H1 (cell line): ENCODE data around the gene DISC1. TPM values are rescaled to one million over a fixed set of nuclear protein-coding genes. Genes with fewer than 3 reads are reported as not detected.

Experiments used
- CTCF ChIA-PET: fragments of 300-600 bp; sonication (Branson Sonifier 250); formaldehyde crosslinking; loops from one replicate; lab custom pipeline; 2021; ENCODE audit not compliant: partially characterized antibody; lab: Charles Lee
- POLR2A ChIA-PET: fragments of 300-600 bp; sonication (Branson Sonifier 250); formaldehyde crosslinking; loops from one replicate; lab custom pipeline; 2021; ENCODE audit warnings: inconsistent platforms; ENCODE audit not compliant: partially characterized antibody; lab: Charles Lee
- DNase-seq, 2 experiments: peaks; one replicate each; pipeline versions ENCODE4 v3.0.0 to v3.0.0-alpha.2; 2010 to 2022; ENCODE audit warnings: low spot score in 2 of 2, low read depth in 1 of 2, mixed read lengths in 1 of 2
- FAIRE-seq: peaks from 2 replicates; lab custom pipeline; 2011; peaks lifted over from hg19 to GRCh38; lab: Jason Lieb, UNC
- H2AFZ ChIP-seq: 2 replicates; pipeline ENCODE4 v1.8.1; 2012; ENCODE audit warnings: low read length, inconsistent platforms
- H2AK5ac ChIP-seq: 2 replicates; pipeline ENCODE4 v1.6.1; 2013; ENCODE audit warnings: low read depth, low read length
- H2BK120ac ChIP-seq: replicated peaks from 2 replicates; pipeline ENCODE3; 2013; ENCODE audit warnings: low read depth, low read length, inconsistent platforms
- H2BK12ac ChIP-seq: 2 replicates; pipeline ENCODE4 v1.6.1; 2013; ENCODE audit warnings: low read depth, low read length
- H2BK15ac ChIP-seq: 2 replicates; pipeline ENCODE4 v1.6.1; 2013; ENCODE audit warnings: low read length
- H2BK20ac ChIP-seq: 2 replicates; pipeline ENCODE4 v1.6.1; 2013; ENCODE audit warnings: low read length
- H2BK5ac ChIP-seq: 2 replicates; pipeline ENCODE4 v1.6.1; 2013; ENCODE audit warnings: low read depth, low read length
- H3K14ac ChIP-seq: 2 replicates; pipeline ENCODE4 v1.6.1; 2013; ENCODE audit warnings: inconsistent platforms; ENCODE audit not compliant: insufficient read length
- H3K18ac ChIP-seq: 2 replicates; pipeline ENCODE4 v1.6.1; 2013; ENCODE audit warnings: low read length; ENCODE audit errors: extremely low read depth
- H3K23ac ChIP-seq: 2 replicates; pipeline ENCODE4 v1.6.1; 2013; ENCODE audit warnings: inconsistent platforms; ENCODE audit not compliant: insufficient read length
- H3K23me2 ChIP-seq: 2 replicates; pipeline ENCODE4 v1.6.1; 2013; ENCODE audit warnings: low read depth, low read length
- H3K27ac ChIP-seq: 2 replicates; pipeline ENCODE4 v1.6.1; 2011; ENCODE audit warnings: low read depth, low read length, inconsistent platforms
- H3K27me3 ChIP-seq, 4 experiments: replicated peaks in 1 of 4; 1 replicate in 1 of 4; 2 replicates in 3 of 4; pipeline versions ENCODE4 v1.6.1 to v1.8.1; 2011 to 2013; ENCODE audit warnings: low read length in 3 of 4, mild to moderate bottlenecking in 3 of 4, inconsistent platforms in 2 of 4, mixed read lengths in 2 of 4, moderate library complexity in 1 of 4; ENCODE audit not compliant: control insufficient read depth in 3 of 4, insufficient read depth in 3 of 4; ENCODE audit errors: extremely low read depth in 1 of 4
- H3K36me3 ChIP-seq, 4 experiments: 2 replicates each; pipeline versions ENCODE4 v1.6.1 to v1.8.1; 2011 to 2013; ENCODE audit warnings: mild to moderate bottlenecking in 4 of 4, low read length in 3 of 4, moderate library complexity in 2 of 4, control low read depth in 1 of 4, inconsistent platforms in 1 of 4; ENCODE audit not compliant: insufficient read depth in 4 of 4, control insufficient read depth in 2 of 4
- H3K4ac ChIP-seq: replicated peaks from 2 replicates; pipeline ENCODE3; 2013; ENCODE audit warnings: low read length, low read depth, mixed read lengths, inconsistent platforms; ENCODE audit not compliant: insufficient read length
- H3K4me1 ChIP-seq, 4 experiments: replicated peaks in 1 of 4; 1 replicate in 1 of 4; 2 replicates in 3 of 4; pipeline versions ENCODE4 v1.6.1 to v1.8.1; 2011 to 2013; ENCODE audit warnings: low read length in 3 of 4, inconsistent platforms in 2 of 4, mixed read lengths in 1 of 4; ENCODE audit not compliant: insufficient read depth in 4 of 4, control insufficient read depth in 3 of 4
- H3K4me2 ChIP-seq, 2 experiments: 2 replicates each; pipeline versions ENCODE4 v1.6.1 to v1.8.1; 2011 to 2013; ENCODE audit warnings: low read depth in 2 of 2, low read length in 2 of 2, control low read depth in 1 of 2, inconsistent platforms in 1 of 2, mild to moderate bottlenecking in 1 of 2; ENCODE audit not compliant: insufficient read depth in 1 of 2
- H3K4me3 ChIP-seq, 4 experiments: fragments of 200-600, 300-600 bp in 1 of 4; sonication (generic), shearing (Covaris generic), sonication (Bioruptor Twin) in 1 of 4; 2 replicates each; pipeline versions ENCODE4 v1.5.1 to v1.8.1; 2011 to 2016; ENCODE audit warnings: low read length in 4 of 4, low read depth in 3 of 4, control low read depth in 2 of 4, inconsistent platforms in 2 of 4, mild to moderate bottlenecking in 2 of 4, mixed read lengths in 1 of 4, moderate library complexity in 1 of 4; ENCODE audit not compliant: insufficient read depth in 2 of 4; ENCODE audit errors: extremely low read depth in 1 of 4
- H3K56ac ChIP-seq: replicated peaks from 2 replicates; pipeline ENCODE3; 2013; ENCODE audit warnings: low read depth, mild to moderate bottlenecking, mixed read lengths, low read length, inconsistent platforms; ENCODE audit not compliant: insufficient read length
- H3K79me1 ChIP-seq: 2 replicates; pipeline ENCODE4 v1.6.1; 2013; ENCODE audit warnings: low read depth, low read length, control low read depth
- H3K79me2 ChIP-seq, 2 experiments: 2 replicates each; pipeline versions ENCODE4 v1.6.1 to v1.8.1; 2012 to 2013; ENCODE audit warnings: low read length in 2 of 2, mild to moderate bottlenecking in 2 of 2, inconsistent platforms in 1 of 2; ENCODE audit not compliant: insufficient read depth in 2 of 2, control insufficient read depth in 1 of 2
- H3K9ac ChIP-seq, 4 experiments: replicated peaks in 1 of 4; 1 replicate in 1 of 4; 2 replicates in 3 of 4; pipeline versions ENCODE4 v1.6.1 to v1.8.1; 2011 to 2013; ENCODE audit warnings: low read depth in 3 of 4, low read length in 3 of 4, control low read depth in 2 of 4, mild to moderate bottlenecking in 2 of 4, moderate library complexity in 2 of 4, inconsistent platforms in 1 of 4; ENCODE audit errors: extremely low read depth in 1 of 4
- H3K9me3 ChIP-seq, 2 experiments: 2 replicates each; pipeline versions ENCODE4 v1.6.1 to v1.8.1; 2012 to 2013; ENCODE audit warnings: mild to moderate bottlenecking in 2 of 2, moderate library complexity in 2 of 2, control low read depth in 1 of 2, inconsistent platforms in 1 of 2, low read depth in 1 of 2, low read length in 1 of 2, mixed read lengths in 1 of 2; ENCODE audit not compliant: insufficient read depth in 2 of 2
- H4K20me1 ChIP-seq, 2 experiments: replicated peaks in 1 of 2; 2 replicates each; pipeline versions ENCODE3 to v1.8.1; 2011 to 2013; ENCODE audit warnings: inconsistent platforms in 2 of 2, low read length in 2 of 2, mild to moderate bottlenecking in 1 of 2; ENCODE audit not compliant: insufficient read depth in 2 of 2, control insufficient read depth in 1 of 2
- H4K5ac ChIP-seq: 2 replicates; pipeline ENCODE4 v1.6.1; 2013; ENCODE audit warnings: low read length, low read depth, mixed read lengths, inconsistent platforms; ENCODE audit not compliant: insufficient read length
- H4K8ac ChIP-seq: 2 replicates; pipeline ENCODE4 v1.8.0; 2013; ENCODE audit warnings: mild to moderate bottlenecking, moderate library complexity, low read length, inconsistent platforms; ENCODE audit not compliant: insufficient read depth; ENCODE audit errors: extremely low read depth
- H4K91ac ChIP-seq: replicated peaks from 2 replicates; pipeline ENCODE3; 2013; ENCODE audit warnings: low read length, mixed read lengths, inconsistent platforms; ENCODE audit not compliant: insufficient read length
- CEBPB ChIP-seq: IDR thresholded peaks from 2 replicates; pipeline ENCODE4 v1.6.1; 2012; ENCODE audit warnings: low read depth, low read length
- CTBP2 ChIP-seq: IDR thresholded peaks from 2 replicates; pipeline ENCODE4 v1.7.0; 2011; ENCODE audit warnings: borderline replicate concordance, mild to moderate bottlenecking, moderate library complexity, mixed read lengths, low read length; ENCODE audit not compliant: insufficient read depth, insufficient read length
- JUND ChIP-seq: IDR thresholded peaks from 2 replicates; pipeline ENCODE4 v1.6.1; 2011; ENCODE audit warnings: mild to moderate bottlenecking, improper control_type of control experiment, low read length
- POLR2A ChIP-seq, 2 experiments: IDR thresholded peaks; 1 replicate in 1 of 2; 2 replicates in 1 of 2; pipeline ENCODE4 v1.6.1; 2011; ENCODE audit warnings: low read depth in 2 of 2, low read length in 2 of 2, mild to moderate bottlenecking in 2 of 2; ENCODE audit errors: control extremely low read depth in 1 of 2
- SIRT6 ChIP-seq: IDR thresholded peaks from one replicate; pipeline ENCODE4 v1.7.1; 2012; ENCODE audit warnings: low read length, inconsistent platforms
- SUZ12 ChIP-seq: fragments of 200-600 bp; sonication (generic); IDR thresholded peaks from 2 replicates; pipeline ENCODE4 v1.6.1; 2012; ENCODE audit warnings: mild to moderate bottlenecking, inconsistent platforms, low read length, moderate library complexity, mixed read lengths
- TAF7 ChIP-seq: optimal IDR thresholded peaks from 2 replicates; pipeline ENCODE3; 2011; ENCODE audit warnings: low read depth, mild to moderate bottlenecking, inconsistent platforms, low read length, moderate library complexity, borderline replicate concordance
- WGBS, 2 experiments: shearing (Covaris generic) in 1 of 2; methylation state at CpG; one replicate each; pipeline versions ENCODE4 v1.1.6 to v1.1.7; 2013 to 2015; ENCODE audit warnings: low lambda C conversion rate in 2 of 2, mixed read lengths in 2 of 2, inconsistent platforms in 1 of 2, low coverage in 1 of 2, missing lambda C conversion rate in 1 of 2; ENCODE audit not compliant: insufficient replicate concordance in 2 of 2, insufficient coverage in 1 of 2, insufficient read length in 1 of 2; ENCODE audit errors: extremely low coverage in 1 of 2, missing lambda C conversion rate in 1 of 2; 5-methylcytosine and 5-hydroxymethylcytosine counted together
- polyA plus RNA-seq, 7 experiments: library from polyadenylated mRNA; depleted of rRNA in 3 of 7; stranded (reverse) in 5 of 7; unstranded in 2 of 7; fragments of >200 nt in 5 of 7; fragments of 200-250 nt in 2 of 7; gene quantifications; 1 replicate in 5 of 7; 2 replicates in 1 of 7; 4 replicates in 1 of 7; pipeline versions ENCODE4 v1.2.1 to v1.2.3, GENCODE V29; 2011 to 2013; ENCODE audit warnings: missing spikeins in 2 of 7, mixed read lengths in 2 of 7
- total RNA-seq: library from RNA; stranded (reverse); fragmentation: NEBNext Ultra II Directional; extraction: Animal tissue kit (Norgen Biotek cat#: 25700); gene quantifications from 2 replicates; pipeline ENCODE4 v1.2.1, GENCODE V29; 2021

The DISC1 gene
- total and polyA plus RNA-seq, 2 of the 8 experiments (the other 6 are each of a cell fraction or from before 2014, with no cell fraction given): 1.1 to 3.5 TPM

- no peaks in the 10 kb centered on the region for H3K79me1 ChIP-seq
- no peak overlapping the region for H2BK15ac ChIP-seq
- H3K23me2 ChIP-seq: no peaks in the 10 kb centered on the region; the same call in 1 of the 2 replicates
- no peak overlapping the region for H3K14ac ChIP-seq
- H4K5ac ChIP-seq: no peak overlapping the region
- no peak overlapping the region for H4K8ac ChIP-seq
- no peak overlapping the region for H2AK5ac ChIP-seq
- no peak overlapping the region for H2BK120ac ChIP-seq
- no peak overlapping the region for H3K9ac ChIP-seq
- H2BK5ac ChIP-seq: no peak overlapping the region
- H3K36me3 ChIP-seq: no peaks in the 10 kb centered on the region
- no peak overlapping the region for H2AFZ ChIP-seq
- H3K4me3 ChIP-seq: no peak overlapping the region
- H3K4me1 ChIP-seq: peaks cover 3 to 10% (median 8%) of the 10 kb centered on the region in 4 experiments; a peak in 6 of 7 replicates
- no peak overlapping the region for H3K18ac ChIP-seq
- no peak overlapping the region for H3K4me2 ChIP-seq
- H3K4ac ChIP-seq: no peak overlapping the region
- TF ChIP-seq CTBP2 (no peak), SUZ12 (no peak), CEBPB (no peak), JUND (no peak), TAF7 (no peak), SIRT6 (no peak), POLR2A (IDR thresholded peaks at IDR 0.05; ENCODE audit: control extremely low read depth in 1 of 2, low read depth in 2 of 2, low read length in 2 of 2) (no peak)
- ChIA-PET POLR2A (interaction anchor here (1.1 kb wide), 1 partner anchor 18 kb away, joined by 3 read pairs; no protein-coding TSS in a partner anchor), CTCF (interaction anchor here (1.5 to 1.7 kb wide), 2 partner anchors 13 to 85 kb away, joined by 3 to 4 read pairs; no protein-coding TSS in a partner anchor)
- no peak overlapping the region for H3K27ac ChIP-seq
- H4K91ac ChIP-seq: no peak overlapping the region
- H3K23ac ChIP-seq: no peak overlapping the region
- no peaks in the 10 kb centered on the region for H3K9me3 ChIP-seq
- 69% methylated on average over 3 of the region's 3 CpGs; no CpG with 5 or more reads in 1 of the 2 experiments for WGBS, 2 experiments
- no peak overlapping the region for H2BK20ac ChIP-seq
- no peaks in the 10 kb centered on the region for H4K20me1 ChIP-seq
- DNase-seq (no peak), FAIRE-seq (no peak)
- no peak overlapping the region for H2BK12ac ChIP-seq
- H3K56ac ChIP-seq: no peak overlapping the region
- H3K79me2 ChIP-seq: no peaks in the 10 kb centered on the region
- no peaks in the 10 kb centered on the region for H3K27me3 ChIP-seq
These were observed 418.1 kb downstream of the DISC1 start for GRCh38 chr1:232044728-232045127.
